HG03342 (cell line): ENCODE measurements around the gene BRCA1.

Source experiments
- ATAC-seq: cut with Tn5 transposase; IDR thresholded peaks from one replicate; pipeline ENCODE4 v1.9.1; 2021; ENCODE audit warnings: mild to moderate bottlenecking, moderate library complexity; ENCODE audit not compliant: unreplicated experiment

The BRCA1 gene

GRCh38 chr17:43025766-43026537 lies 99.2 kb downstream of the BRCA1 start:
- ATAC-seq: no peak

GRCh38 chr17:43025290-43025657 lies 99.9 kb downstream of the BRCA1 start:
- no peak for ATAC-seq

GRCh38 chr17:43024407-43025289 lies 100.5 kb downstream of the BRCA1 start, which contains the start of gene RND2:
Gene RND2, plus strand, starts transcription at chr17:43025231. Its CDS starts 117 bp downstream, at chr17:43025348.
- peak; percentile 40 for ATAC-seq

- no peak for ATAC-seq
Measured at GRCh38 chr17:43021741-43022512, 103.2 kb downstream of the BRCA1 start, which contains the start of gene VAT1. Gene VAT1, minus strand, starts transcription at chr17:43022385. Its CDS starts 63 bp downstream, at chr17:43022322.

GRCh38 chr17:43020789-43021740 lies 104.1 kb downstream of the BRCA1 start:
- ATAC-seq: no peak

- no peak for ATAC-seq
Measured at GRCh38 chr17:43020030-43020621, 105.0 kb downstream of the BRCA1 start.

GRCh38 chr17:43019418-43019817 lies 105.7 kb downstream of the BRCA1 start:
- no peak for ATAC-seq

- ATAC-seq: no peak
Measured at GRCh38 chr17:43018932-43019331, 106.2 kb downstream of the BRCA1 start.

GRCh38 chr17:43018008-43018853 lies 106.9 kb downstream of the BRCA1 start:
- no peak for ATAC-seq

- no peak for ATAC-seq
Measured at GRCh38 chr17:43016216-43016615, 108.9 kb downstream of the BRCA1 start.

- no peak for ATAC-seq
Measured at GRCh38 chr17:43015579-43015978, 109.6 kb downstream of the BRCA1 start.

- no peak for ATAC-seq
Measured at GRCh38 chr17:43014649-43015542, 110.3 kb downstream of the BRCA1 start.

- ATAC-seq: no peak
Measured at GRCh38 chr17:43014020-43014648, 111.0 kb downstream of the BRCA1 start.

GRCh38 chr17:43013296-43013695 lies 111.9 kb downstream of the BRCA1 start:
- ATAC-seq: no peak

GRCh38 chr17:43011728-43012472 lies 113.3 kb downstream of the BRCA1 start:
- no peak for ATAC-seq

- no peak for ATAC-seq
Measured at GRCh38 chr17:43010667-43011308, 114.4 kb downstream of the BRCA1 start.
